H1 (cell line): ENCODE measurements around the gene USP13. TPM values are rescaled to one million over a fixed set of nuclear protein-coding genes. Genes with fewer than 3 reads are reported as not detected.

ENCODE experiments used
- CTCF ChIA-PET: fragments of 300-600 bp; sonication (Branson Sonifier 250); formaldehyde crosslinking; loops from one replicate; lab custom pipeline; 2021; ENCODE audit not compliant: partially characterized antibody; lab: Charles Lee
- POLR2A ChIA-PET: fragments of 300-600 bp; sonication (Branson Sonifier 250); formaldehyde crosslinking; loops from one replicate; lab custom pipeline; 2021; ENCODE audit warnings: inconsistent platforms; ENCODE audit not compliant: partially characterized antibody; lab: Charles Lee
- DNase-seq, 2 experiments: peaks; one replicate each; pipeline versions ENCODE4 v3.0.0 to v3.0.0-alpha.2; 2010 to 2022; ENCODE audit warnings: low spot score in 2 of 2, low read depth in 1 of 2, mixed read lengths in 1 of 2
- FAIRE-seq: peaks from 2 replicates; lab custom pipeline; 2011; peaks lifted over from hg19 to GRCh38; lab: Jason Lieb, UNC
- H2AFZ ChIP-seq: 2 replicates; pipeline ENCODE4 v1.8.1; 2012; ENCODE audit warnings: low read length, inconsistent platforms
- H2AK5ac ChIP-seq: 2 replicates; pipeline ENCODE4 v1.6.1; 2013; ENCODE audit warnings: low read depth, low read length
- H2BK120ac ChIP-seq: replicated peaks from 2 replicates; pipeline ENCODE3; 2013; ENCODE audit warnings: low read depth, low read length, inconsistent platforms
- H2BK12ac ChIP-seq: 2 replicates; pipeline ENCODE4 v1.6.1; 2013; ENCODE audit warnings: low read depth, low read length
- H2BK15ac ChIP-seq: 2 replicates; pipeline ENCODE4 v1.6.1; 2013; ENCODE audit warnings: low read length
- H2BK20ac ChIP-seq: 2 replicates; pipeline ENCODE4 v1.6.1; 2013; ENCODE audit warnings: low read length
- H2BK5ac ChIP-seq: 2 replicates; pipeline ENCODE4 v1.6.1; 2013; ENCODE audit warnings: low read depth, low read length
- H3K14ac ChIP-seq: 2 replicates; pipeline ENCODE4 v1.6.1; 2013; ENCODE audit warnings: inconsistent platforms; ENCODE audit not compliant: insufficient read length
- H3K18ac ChIP-seq: 2 replicates; pipeline ENCODE4 v1.6.1; 2013; ENCODE audit warnings: low read length; ENCODE audit errors: extremely low read depth
- H3K23ac ChIP-seq: 2 replicates; pipeline ENCODE4 v1.6.1; 2013; ENCODE audit warnings: inconsistent platforms; ENCODE audit not compliant: insufficient read length
- H3K23me2 ChIP-seq: 2 replicates; pipeline ENCODE4 v1.6.1; 2013; ENCODE audit warnings: low read depth, low read length
- H3K27ac ChIP-seq: 2 replicates; pipeline ENCODE4 v1.6.1; 2011; ENCODE audit warnings: low read depth, low read length, inconsistent platforms
- H3K27me3 ChIP-seq, 4 experiments: replicated peaks in 1 of 4; 1 replicate in 1 of 4; 2 replicates in 3 of 4; pipeline versions ENCODE4 v1.6.1 to v1.8.1; 2011 to 2013; ENCODE audit warnings: low read length in 3 of 4, mild to moderate bottlenecking in 3 of 4, inconsistent platforms in 2 of 4, mixed read lengths in 2 of 4, moderate library complexity in 1 of 4; ENCODE audit not compliant: control insufficient read depth in 3 of 4, insufficient read depth in 3 of 4; ENCODE audit errors: extremely low read depth in 1 of 4
- H3K36me3 ChIP-seq, 4 experiments: 2 replicates each; pipeline versions ENCODE4 v1.6.1 to v1.8.1; 2011 to 2013; ENCODE audit warnings: mild to moderate bottlenecking in 4 of 4, low read length in 3 of 4, moderate library complexity in 2 of 4, control low read depth in 1 of 4, inconsistent platforms in 1 of 4; ENCODE audit not compliant: insufficient read depth in 4 of 4, control insufficient read depth in 2 of 4
- H3K4ac ChIP-seq: replicated peaks from 2 replicates; pipeline ENCODE3; 2013; ENCODE audit warnings: low read length, low read depth, mixed read lengths, inconsistent platforms; ENCODE audit not compliant: insufficient read length
- H3K4me1 ChIP-seq, 4 experiments: replicated peaks in 1 of 4; 1 replicate in 1 of 4; 2 replicates in 3 of 4; pipeline versions ENCODE4 v1.6.1 to v1.8.1; 2011 to 2013; ENCODE audit warnings: low read length in 3 of 4, inconsistent platforms in 2 of 4, mixed read lengths in 1 of 4; ENCODE audit not compliant: insufficient read depth in 4 of 4, control insufficient read depth in 3 of 4
- H3K4me2 ChIP-seq, 2 experiments: 2 replicates each; pipeline versions ENCODE4 v1.6.1 to v1.8.1; 2011 to 2013; ENCODE audit warnings: low read depth in 2 of 2, low read length in 2 of 2, control low read depth in 1 of 2, inconsistent platforms in 1 of 2, mild to moderate bottlenecking in 1 of 2; ENCODE audit not compliant: insufficient read depth in 1 of 2
- H3K4me3 ChIP-seq, 4 experiments: fragments of 200-600, 300-600 bp in 1 of 4; sonication (generic), shearing (Covaris generic), sonication (Bioruptor Twin) in 1 of 4; 2 replicates each; pipeline versions ENCODE4 v1.5.1 to v1.8.1; 2011 to 2016; ENCODE audit warnings: low read length in 4 of 4, low read depth in 3 of 4, control low read depth in 2 of 4, inconsistent platforms in 2 of 4, mild to moderate bottlenecking in 2 of 4, mixed read lengths in 1 of 4, moderate library complexity in 1 of 4; ENCODE audit not compliant: insufficient read depth in 2 of 4; ENCODE audit errors: extremely low read depth in 1 of 4
- H3K56ac ChIP-seq: replicated peaks from 2 replicates; pipeline ENCODE3; 2013; ENCODE audit warnings: low read depth, mild to moderate bottlenecking, mixed read lengths, low read length, inconsistent platforms; ENCODE audit not compliant: insufficient read length
- H3K79me1 ChIP-seq: 2 replicates; pipeline ENCODE4 v1.6.1; 2013; ENCODE audit warnings: low read depth, low read length, control low read depth
- H3K79me2 ChIP-seq, 2 experiments: 2 replicates each; pipeline versions ENCODE4 v1.6.1 to v1.8.1; 2012 to 2013; ENCODE audit warnings: low read length in 2 of 2, mild to moderate bottlenecking in 2 of 2, inconsistent platforms in 1 of 2; ENCODE audit not compliant: insufficient read depth in 2 of 2, control insufficient read depth in 1 of 2
- H3K9ac ChIP-seq, 4 experiments: replicated peaks in 1 of 4; 1 replicate in 1 of 4; 2 replicates in 3 of 4; pipeline versions ENCODE4 v1.6.1 to v1.8.1; 2011 to 2013; ENCODE audit warnings: low read depth in 3 of 4, low read length in 3 of 4, control low read depth in 2 of 4, mild to moderate bottlenecking in 2 of 4, moderate library complexity in 2 of 4, inconsistent platforms in 1 of 4; ENCODE audit errors: extremely low read depth in 1 of 4
- H3K9me3 ChIP-seq, 2 experiments: 2 replicates each; pipeline versions ENCODE4 v1.6.1 to v1.8.1; 2012 to 2013; ENCODE audit warnings: mild to moderate bottlenecking in 2 of 2, moderate library complexity in 2 of 2, control low read depth in 1 of 2, inconsistent platforms in 1 of 2, low read depth in 1 of 2, low read length in 1 of 2, mixed read lengths in 1 of 2; ENCODE audit not compliant: insufficient read depth in 2 of 2
- H4K20me1 ChIP-seq, 2 experiments: replicated peaks in 1 of 2; 2 replicates each; pipeline versions ENCODE3 to v1.8.1; 2011 to 2013; ENCODE audit warnings: inconsistent platforms in 2 of 2, low read length in 2 of 2, mild to moderate bottlenecking in 1 of 2; ENCODE audit not compliant: insufficient read depth in 2 of 2, control insufficient read depth in 1 of 2
- H4K5ac ChIP-seq: 2 replicates; pipeline ENCODE4 v1.6.1; 2013; ENCODE audit warnings: low read length, low read depth, mixed read lengths, inconsistent platforms; ENCODE audit not compliant: insufficient read length
- H4K8ac ChIP-seq: 2 replicates; pipeline ENCODE4 v1.8.0; 2013; ENCODE audit warnings: mild to moderate bottlenecking, moderate library complexity, low read length, inconsistent platforms; ENCODE audit not compliant: insufficient read depth; ENCODE audit errors: extremely low read depth
- H4K91ac ChIP-seq: replicated peaks from 2 replicates; pipeline ENCODE3; 2013; ENCODE audit warnings: low read length, mixed read lengths, inconsistent platforms; ENCODE audit not compliant: insufficient read length
- ATF3 ChIP-seq: IDR thresholded peaks from 2 replicates; pipeline ENCODE4 v1.6.1; 2011; ENCODE audit warnings: low read depth, mild to moderate bottlenecking, low read length; ENCODE audit not compliant: insufficient read depth
- CBX5 ChIP-seq: fragments of 300-800, 300-1000 bp; sonication (generic); IDR thresholded peaks from 2 replicates; pipeline ENCODE4 v1.7.1; 2016; ENCODE audit warnings: antibody characterized with exemption, low read length, low read depth
- CEBPB ChIP-seq: IDR thresholded peaks from 2 replicates; pipeline ENCODE4 v1.6.1; 2012; ENCODE audit warnings: low read depth, low read length
- CHD2 ChIP-seq: IDR thresholded peaks from 2 replicates; pipeline ENCODE4 v1.6.1; 2012; ENCODE audit warnings: low read length, improper control_type of control experiment
- GTF2F1 ChIP-seq: IDR thresholded peaks from 2 replicates; pipeline ENCODE4 v1.6.1; 2012; ENCODE audit warnings: low read depth, low read length, improper control_type of control experiment, borderline replicate concordance
- KDM4A ChIP-seq: IDR thresholded peaks from one replicate; pipeline ENCODE4 v1.7.1; 2012; ENCODE audit warnings: low read depth, mild to moderate bottlenecking, moderate library complexity, low read length, inconsistent platforms; ENCODE audit not compliant: severe bottlenecking
- MAFK ChIP-seq: IDR thresholded peaks from 2 replicates; pipeline ENCODE4 v1.6.1; 2012; ENCODE audit warnings: low read depth, mild to moderate bottlenecking, improper control_type of control experiment, low read length
- NANOG ChIP-seq: IDR thresholded peaks from 2 replicates; pipeline ENCODE4 v1.6.1; 2011; ENCODE audit warnings: low read length, low read depth, mild to moderate bottlenecking, inconsistent platforms; ENCODE audit not compliant: insufficient read depth, poor library complexity, severe bottlenecking
- POU5F1 ChIP-seq: IDR thresholded peaks from 2 replicates; pipeline ENCODE4 v1.6.1; 2011; ENCODE audit warnings: low read depth, mild to moderate bottlenecking, low read length, moderate library complexity
- SAP30 ChIP-seq: fragments of 300-600 bp; sonication (generic); IDR thresholded peaks from 2 replicates; pipeline ENCODE4 v1.7.1; 2012; ENCODE audit warnings: low read length, moderate library complexity, mild to moderate bottlenecking, inconsistent platforms; ENCODE audit not compliant: insufficient read depth, insufficient replicate concordance
- SIRT6 ChIP-seq: IDR thresholded peaks from one replicate; pipeline ENCODE4 v1.7.1; 2012; ENCODE audit warnings: low read length, inconsistent platforms
- SP2 ChIP-seq: IDR thresholded peaks from 2 replicates; pipeline ENCODE4 v1.6.1; 2012; ENCODE audit warnings: mild to moderate bottlenecking, low read length, inconsistent platforms
- SP4 ChIP-seq: IDR thresholded peaks from 2 replicates; pipeline ENCODE4 v1.6.1; 2012; ENCODE audit warnings: low read length, inconsistent platforms
- TAF1 ChIP-seq: IDR thresholded peaks from 2 replicates; pipeline ENCODE4 v1.6.1; 2011; ENCODE audit warnings: mild to moderate bottlenecking, low read depth, low read length
- WGBS, 2 experiments: shearing (Covaris generic) in 1 of 2; methylation state at CpG; one replicate each; pipeline versions ENCODE4 v1.1.6 to v1.1.7; 2013 to 2015; ENCODE audit warnings: low lambda C conversion rate in 2 of 2, mixed read lengths in 2 of 2, inconsistent platforms in 1 of 2, low coverage in 1 of 2, missing lambda C conversion rate in 1 of 2; ENCODE audit not compliant: insufficient replicate concordance in 2 of 2, insufficient coverage in 1 of 2, insufficient read length in 1 of 2; ENCODE audit errors: extremely low coverage in 1 of 2, missing lambda C conversion rate in 1 of 2; 5-methylcytosine and 5-hydroxymethylcytosine counted together
- polyA plus RNA-seq, 7 experiments: library from polyadenylated mRNA; depleted of rRNA in 3 of 7; stranded (reverse) in 5 of 7; unstranded in 2 of 7; fragments of >200 nt in 5 of 7; fragments of 200-250 nt in 2 of 7; gene quantifications; 1 replicate in 5 of 7; 2 replicates in 1 of 7; 4 replicates in 1 of 7; pipeline versions ENCODE4 v1.2.1 to v1.2.3, GENCODE V29; 2011 to 2013; ENCODE audit warnings: missing spikeins in 2 of 7, mixed read lengths in 2 of 7
- total RNA-seq: library from RNA; stranded (reverse); fragmentation: NEBNext Ultra II Directional; extraction: Animal tissue kit (Norgen Biotek cat#: 25700); gene quantifications from 2 replicates; pipeline ENCODE4 v1.2.1, GENCODE V29; 2021

The USP13 gene
- total and polyA plus RNA-seq, 2 of the 8 experiments (the other 6 are each of a cell fraction or from before 2014, with no cell fraction given) = 7.9 to 25.9 TPM

GRCh38 chr3:179726075-179726699 is 73.3 kb downstream of the USP13 start:
- Histone ChIP-seq H3K4me1 (no peaks in the 10 kb centered on the region), H2BK20ac (no peak overlapping the region), H2BK12ac (no peak overlapping the region), H4K20me1 (peaks cover 0 to 3% of the 10 kb centered on the region in 2 experiments), H3K18ac (no peak overlapping the region), H3K9ac (no peak overlapping the region), H3K23me2 (no peaks in the 10 kb centered on the region), H3K27ac (no peak overlapping the region), H2AK5ac (no peak overlapping the region), H2BK5ac (no peak overlapping the region), H2BK15ac (no peak overlapping the region), H3K27me3 (no peaks in the 10 kb centered on the region), H3K4me2 (no peak overlapping the region), H2AFZ (no peak overlapping the region), H3K23ac (no peak overlapping the region), H3K14ac (no peak overlapping the region), H3K36me3 (peaks cover 3 to 24% (median 14%) of the 10 kb centered on the region in 4 experiments; a peak in 6 of 8 replicates), H3K9me3 (no peaks in the 10 kb centered on the region), H3K4me3 (no peak overlapping the region), H2BK120ac (no peak overlapping the region), H3K79me1 (no peaks in the 10 kb centered on the region), H3K79me2 (no peaks in the 10 kb centered on the region), H4K8ac (no peak overlapping the region), H4K91ac (no peak overlapping the region), H3K56ac (no peak overlapping the region), H4K5ac (no peak overlapping the region), H3K4ac (no peak overlapping the region)
- ChIA-PET CTCF (interaction anchor here (0.8 kb wide), 1 partner anchor 76 kb away, joined by 5 read pairs; no protein-coding TSS in a partner anchor), POLR2A (interaction anchor here (1.4 kb wide), 1 partner anchor 73 kb away, joined by 3 read pairs; the partner anchor contains the start of gene USP13)
- DNase-seq (no peak), FAIRE-seq (no peak)
- WGBS, 2 experiments = 86% methylated on average over 5 of the region's 5 CpGs; no CpG with 5 or more reads in 1 of the 2 experiments
- no peak for TF ChIP-seq SP4
- no peak for TF ChIP-seq CBX5
- no peak for TF ChIP-seq SAP30
- TF ChIP-seq SP2 = no peak
- TF ChIP-seq KDM4A = no peak
- TF ChIP-seq GTF2F1 = no peak
- no peak for TF ChIP-seq TAF1
- no peak for TF ChIP-seq CEBPB
- no peak for TF ChIP-seq POU5F1
- TF ChIP-seq NANOG = no peak
- no peak for TF ChIP-seq SIRT6
- TF ChIP-seq CHD2 = no peak
- no peak for TF ChIP-seq ATF3
- no peak for TF ChIP-seq MAFK
